ENCODE results near the gene GABPB1.
"Not testable (repeated sequence)": the region's sequence is repeated elsewhere in the genome, so short reads cannot be mapped to it uniquely, and the experiment has no call there.

The GABPB1 gene

DNA sequence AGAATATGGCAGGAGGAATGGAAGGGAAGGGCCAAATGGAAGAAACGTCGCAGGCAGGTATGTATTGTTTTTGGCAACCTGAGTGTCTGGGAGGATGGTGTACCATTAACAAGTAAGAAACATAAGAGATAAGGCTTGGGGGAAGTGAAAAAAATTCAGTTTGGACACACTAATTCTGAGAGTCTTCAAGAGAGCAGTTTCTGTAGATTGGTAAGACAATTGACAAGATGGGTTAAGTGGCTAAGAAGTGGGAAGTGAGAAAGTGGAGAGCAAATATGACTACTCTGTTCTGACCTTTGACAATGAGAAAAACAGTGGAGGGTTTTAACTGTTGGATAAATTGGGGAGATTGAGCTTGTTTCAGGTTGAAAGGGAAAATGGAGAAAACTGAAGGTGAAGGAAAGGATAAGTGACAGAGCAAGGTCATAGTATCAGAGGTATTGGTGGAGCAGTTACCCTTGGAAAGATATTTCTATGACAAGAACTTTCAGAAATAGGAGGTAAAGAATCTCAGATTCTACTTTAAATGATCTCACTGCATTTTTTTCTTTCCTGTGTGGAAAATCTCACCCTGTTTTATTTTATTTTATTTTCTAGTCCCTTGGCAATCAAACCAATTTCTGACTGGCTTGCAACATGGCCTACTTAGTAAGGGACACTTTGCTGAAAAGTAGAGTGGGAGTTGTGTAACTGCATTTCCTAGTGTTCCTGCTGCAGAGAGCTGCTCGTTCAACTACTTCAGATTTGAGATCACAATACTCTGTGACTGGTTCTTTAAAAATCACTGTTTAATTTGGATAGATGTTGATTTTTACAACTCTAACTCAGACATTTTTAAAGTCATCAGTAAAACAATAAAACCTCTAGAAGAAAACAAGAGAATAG is 23.1 kb upstream of the GABPB1 start:
- no peak overlapping the region for H3K4me3 ChIP-seq (ENCODE audit: low read depth, low read length)
- TF ChIP-seq, protein P1, sequence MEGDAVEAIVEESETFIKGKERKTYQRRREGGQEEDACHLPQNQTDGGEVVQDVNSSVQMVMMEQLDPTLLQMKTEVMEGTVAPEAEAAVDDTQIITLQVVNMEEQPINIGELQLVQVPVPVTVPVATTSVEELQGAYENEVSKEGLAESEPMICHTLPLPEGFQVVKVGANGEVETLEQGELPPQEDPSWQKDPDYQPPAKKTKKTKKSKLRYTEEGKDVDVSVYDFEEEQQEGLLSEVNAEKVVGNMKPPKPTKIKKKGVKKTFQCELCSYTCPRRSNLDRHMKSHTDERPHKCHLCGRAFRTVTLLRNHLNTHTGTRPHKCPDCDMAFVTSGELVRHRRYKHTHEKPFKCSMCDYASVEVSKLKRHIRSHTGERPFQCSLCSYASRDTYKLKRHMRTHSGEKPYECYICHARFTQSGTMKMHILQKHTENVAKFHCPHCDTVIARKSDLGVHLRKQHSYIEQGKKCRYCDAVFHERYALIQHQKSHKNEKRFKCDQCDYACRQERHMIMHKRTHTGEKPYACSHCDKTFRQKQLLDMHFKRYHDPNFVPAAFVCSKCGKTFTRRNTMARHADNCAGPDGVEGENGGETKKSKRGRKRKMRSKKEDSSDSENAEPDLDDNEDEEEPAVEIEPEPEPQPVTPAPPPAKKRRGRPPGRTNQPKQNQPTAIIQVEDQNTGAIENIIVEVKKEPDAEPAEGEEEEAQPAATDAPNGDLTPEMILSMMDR (IDR thresholded peaks at IDR 0.05; ENCODE audit: control insufficient read depth, extremely low read depth, insufficient read depth): no peak
- DNase-seq (ENCODE audit: low read depth): no peak

GRCh38 chr15:50369564-50369963 is 14.6 kb upstream of the GABPB1 start:
- H3K4me3 ChIP-seq (ENCODE audit: low read depth, low read length); DNase-seq (ENCODE audit: low read depth): not testable (repeated sequence)

DNA sequence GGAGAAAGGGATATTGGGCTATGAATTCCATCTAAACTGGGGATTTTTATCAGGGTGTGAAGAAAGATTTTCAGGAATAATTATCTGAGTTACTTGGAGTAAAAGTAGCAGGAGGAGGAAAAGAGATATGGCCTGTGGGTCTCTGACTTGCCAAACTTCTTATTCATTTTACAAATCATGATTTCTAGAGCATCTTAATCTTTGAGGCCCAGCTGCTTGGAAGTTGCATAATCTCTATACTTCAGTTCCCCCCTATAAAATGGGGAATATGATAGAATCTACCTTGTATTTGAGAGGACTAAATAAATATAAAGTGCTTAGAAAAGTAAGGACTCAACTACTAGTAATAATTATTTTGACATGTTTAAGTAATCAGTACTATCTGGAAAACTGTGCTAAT is 11.0 kb upstream of the GABPB1 start:
- TF ChIP-seq, protein P1 (IDR thresholded peaks at IDR 0.05; ENCODE audit: control insufficient read depth, extremely low read depth, insufficient read depth): no peak
- H3K4me3 ChIP-seq (ENCODE audit: low read depth, low read length): no peak overlapping the region
- DNase-seq (ENCODE audit: low read depth): no peak

DNA sequence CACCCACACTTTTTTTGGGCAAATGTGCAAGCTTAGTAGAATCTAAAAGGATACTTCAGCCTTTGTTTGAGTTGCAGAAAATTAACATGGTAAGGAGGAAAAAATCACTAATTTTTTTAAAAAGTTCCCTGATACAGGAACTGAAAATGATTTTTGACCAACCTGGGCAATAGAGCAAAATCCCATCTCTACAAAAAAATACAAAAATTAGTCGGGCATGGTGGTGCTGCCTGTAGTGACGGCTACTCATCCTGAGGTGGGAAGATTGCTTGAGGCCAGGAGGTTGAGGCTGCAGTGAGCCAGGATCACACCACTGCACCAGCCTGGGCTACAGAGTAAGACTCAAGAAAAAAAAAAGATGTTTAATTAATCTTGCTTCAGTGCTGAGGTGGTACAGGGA is 10.6 kb upstream of the GABPB1 start:
- DNase-seq (ENCODE audit: low read depth): no peak
- TF ChIP-seq, protein P1 (IDR thresholded peaks at IDR 0.05; ENCODE audit: control insufficient read depth, extremely low read depth, insufficient read depth): no peak
- H3K4me3 ChIP-seq (ENCODE audit: low read depth, low read length): no peak overlapping the region

DNA sequence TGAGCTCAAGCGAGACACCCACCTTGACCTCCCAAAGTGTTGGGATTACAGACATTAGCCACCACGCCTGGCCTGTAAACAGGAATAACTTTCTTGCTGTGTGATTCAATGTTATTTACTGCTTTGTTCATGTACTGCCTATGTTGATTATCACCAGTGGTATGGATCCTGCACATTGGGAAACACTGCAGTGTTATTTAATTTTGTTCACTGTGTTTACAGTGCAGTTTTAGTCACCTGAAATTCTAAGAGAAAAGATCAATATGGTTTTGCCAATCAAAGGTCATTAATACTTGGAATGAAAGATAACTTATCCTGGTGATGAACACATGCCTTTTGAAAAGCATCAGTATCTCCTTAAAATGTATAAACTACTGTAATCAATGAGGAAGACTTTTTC is 8.6 kb upstream of the GABPB1 start:
- TF ChIP-seq, protein P1 (IDR thresholded peaks at IDR 0.05; ENCODE audit: control insufficient read depth, extremely low read depth, insufficient read depth): no peak
- DNase-seq (ENCODE audit: low read depth): no peak
- no peak overlapping the region for H3K4me3 ChIP-seq (ENCODE audit: low read depth, low read length)

DNA sequence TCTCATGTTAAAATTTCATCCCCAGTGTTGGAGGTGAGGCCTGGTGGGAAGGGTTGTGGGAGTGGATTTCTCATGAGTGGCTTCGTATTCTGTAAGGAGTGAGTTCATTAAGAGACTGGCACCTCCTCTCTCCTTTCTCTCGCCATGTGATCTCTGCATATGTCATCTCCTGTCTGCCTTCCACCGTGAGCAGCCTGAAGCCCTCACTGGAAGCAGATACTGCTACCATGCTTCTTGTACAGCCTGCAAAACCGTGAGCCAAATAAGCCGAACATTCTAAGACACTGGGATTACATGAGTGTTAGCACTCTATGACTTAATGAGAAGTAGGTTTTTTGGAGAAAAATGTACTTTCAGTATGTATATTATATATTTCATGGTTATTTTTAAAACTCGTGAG is 6.8 kb upstream of the GABPB1 start:
- DNase-seq (ENCODE audit: low read depth): no peak
- H3K4me3 ChIP-seq (ENCODE audit: low read depth, low read length): no peak overlapping the region
- TF ChIP-seq, protein P1 (IDR thresholded peaks at IDR 0.05; ENCODE audit: control insufficient read depth, extremely low read depth, insufficient read depth): no peak

DNA sequence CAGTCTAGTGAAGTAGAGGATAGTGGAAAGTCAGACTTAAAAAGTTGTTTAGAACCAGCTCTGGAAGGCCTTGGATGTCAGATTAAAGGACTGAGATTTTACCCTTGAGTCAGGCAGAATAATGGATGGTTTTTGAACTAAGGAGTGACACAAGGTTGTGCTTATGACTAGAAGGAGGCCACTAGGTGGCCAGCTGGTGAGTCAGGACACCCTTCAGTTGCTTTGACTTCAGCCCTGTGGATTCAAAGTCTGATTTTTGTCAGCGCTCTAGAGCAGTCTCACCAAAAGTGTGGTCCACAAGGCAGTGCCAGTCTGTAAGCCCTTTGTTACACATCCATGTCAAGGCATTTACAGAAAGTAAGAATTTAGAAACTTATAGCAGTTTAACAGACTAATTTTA is 3.8 kb upstream of the GABPB1 start:
- DNase-seq (ENCODE audit: low read depth): no peak
- H3K4me3 ChIP-seq (ENCODE audit: low read depth, low read length): no peak overlapping the region
- TF ChIP-seq, protein P1 (IDR thresholded peaks at IDR 0.05; ENCODE audit: control insufficient read depth, extremely low read depth, insufficient read depth): peak; percentile 37
